CD4-positive, alpha-beta T cell treated with Interleukin-12 subunit alpha and Interleukin-12 subunit beta, for 1 hour (primary cell): ENCODE measurements around the gene BEND6.

Source experiments
- DNase-seq: peaks from one replicate; pipeline ENCODE4 v3.0.0-alpha.2; 2020

BEND6 gene

GRCh38 chr6:56944661-56945060, 10.2 kb upstream of the BEND6 start:
- no peak for DNase-seq

GRCh38 chr6:56946368-56946767, 8.5 kb upstream of the BEND6 start:
- no peak for DNase-seq

GRCh38 chr6:56947924-56948323, 7.0 kb upstream of the BEND6 start:
- no peak for DNase-seq

- no peak for DNase-seq
Measured at GRCh38 chr6:56949265-56949664, 5.6 kb upstream of the BEND6 start.

- DNase-seq = no peak
Measured at GRCh38 chr6:56949925-56950495, 4.9 kb upstream of the BEND6 start.

- DNase-seq = no peak
Measured at GRCh38 chr6:56951049-56951831, 3.7 kb upstream of the BEND6 start.

- DNase-seq = no peak
Measured at GRCh38 chr6:56953597-56954402, 1.1 kb upstream of the BEND6 start.

- peak; percentile 49 for DNase-seq
Measured at GRCh38 chr6:56955171-56956155, 556 bp downstream of the BEND6 start.

- DNase-seq = no peak
Measured at GRCh38 chr6:56956491-56956890, 1.6 kb downstream of the BEND6 start.

GRCh38 chr6:56957856-56958255, 2.9 kb downstream of the BEND6 start:
- DNase-seq = no peak

- no peak for DNase-seq
Measured at GRCh38 chr6:56958481-56958880, 3.6 kb downstream of the BEND6 start.

- DNase-seq = no peak
Measured at GRCh38 chr6:56959094-56959493, 4.2 kb downstream of the BEND6 start.

GRCh38 chr6:56959938-56960337, 5.0 kb downstream of the BEND6 start:
- no peak for DNase-seq

GRCh38 chr6:56961151-56961550, 6.2 kb downstream of the BEND6 start:
- no peak for DNase-seq

GRCh38 chr6:56962441-56962840, 7.5 kb downstream of the BEND6 start:
- DNase-seq = no peak

GRCh38 chr6:56963043-56963442, 8.1 kb downstream of the BEND6 start:
- no peak for DNase-seq

GRCh38 chr6:56963793-56964192, 8.9 kb downstream of the BEND6 start:
- no peak for DNase-seq

GRCh38 chr6:56965126-56965525, 10.2 kb downstream of the BEND6 start:
- no peak for DNase-seq

GRCh38 chr6:56970849-56971248, 15.9 kb downstream of the BEND6 start:
- no peak for DNase-seq

- no peak for DNase-seq
Measured at GRCh38 chr6:56977192-56977591, 22.3 kb downstream of the BEND6 start.

GRCh38 chr6:56978530-56978929, 23.6 kb downstream of the BEND6 start:
- DNase-seq = no peak

- DNase-seq = no peak
Measured at GRCh38 chr6:56984361-56984760, 29.5 kb downstream of the BEND6 start.

GRCh38 chr6:56984884-56985283, 30.0 kb downstream of the BEND6 start:
- no peak for DNase-seq
